HG03045 (cell line): ENCODE data around the gene MEGF11.
"Not testable (repeated sequence)": the region's sequence is repeated elsewhere in the genome, so short reads cannot be mapped to it uniquely, and the experiment has no call there.

Experiments used
- ATAC-seq: cut with Tn5 transposase; IDR thresholded peaks from one replicate; pipeline ENCODE4 v1.9.1; 2021; ENCODE audit warnings: mild to moderate bottlenecking, moderate library complexity; ENCODE audit not compliant: unreplicated experiment

MEGF11 gene

DNA sequence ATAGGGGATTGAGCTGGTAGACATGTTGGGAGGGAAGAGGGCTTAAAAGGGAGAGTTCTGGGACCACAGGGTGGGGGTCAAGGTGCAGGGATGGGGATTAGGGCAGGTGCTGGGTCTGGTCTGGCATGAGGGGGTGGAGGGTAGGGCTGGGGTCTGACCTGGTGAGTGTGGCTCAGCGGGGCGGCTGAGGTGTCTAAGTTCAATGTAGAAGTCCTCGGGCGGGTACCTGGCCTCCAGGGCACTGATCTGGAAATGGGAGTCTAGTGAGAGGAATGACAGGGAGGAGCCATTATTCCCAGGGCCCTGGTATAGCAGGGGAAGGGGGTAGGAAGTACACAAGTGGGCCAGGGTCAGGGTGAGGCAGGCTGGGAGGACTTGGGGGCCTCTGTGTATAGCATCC is 344.7 kb downstream of the MEGF11 start:
- no peak for ATAC-seq

- ATAC-seq: no peak
Measured at GRCh38 chr15:65907661-65908060, 345.9 kb downstream of the MEGF11 start.

DNA sequence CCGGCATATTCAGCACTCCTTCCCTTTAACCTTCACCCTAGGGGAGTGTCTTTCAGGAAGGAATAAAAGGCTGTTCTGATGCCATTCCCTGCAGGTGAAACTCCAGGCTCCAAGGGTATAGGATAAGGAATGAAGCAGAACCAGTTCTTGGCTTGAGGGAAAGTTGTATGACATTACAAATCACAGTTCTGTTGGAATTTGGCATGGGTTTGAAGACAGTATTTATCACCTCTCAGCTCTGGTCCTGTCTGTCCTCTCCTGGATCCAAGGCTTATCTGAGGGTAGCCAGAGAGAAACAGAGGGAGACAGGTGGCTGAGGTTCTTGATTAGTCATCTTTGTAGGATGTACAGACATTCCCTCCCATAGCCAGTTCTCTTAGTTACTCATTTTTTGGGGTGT is 347.2 kb downstream of the MEGF11 start:
- no peak for ATAC-seq

DNA sequence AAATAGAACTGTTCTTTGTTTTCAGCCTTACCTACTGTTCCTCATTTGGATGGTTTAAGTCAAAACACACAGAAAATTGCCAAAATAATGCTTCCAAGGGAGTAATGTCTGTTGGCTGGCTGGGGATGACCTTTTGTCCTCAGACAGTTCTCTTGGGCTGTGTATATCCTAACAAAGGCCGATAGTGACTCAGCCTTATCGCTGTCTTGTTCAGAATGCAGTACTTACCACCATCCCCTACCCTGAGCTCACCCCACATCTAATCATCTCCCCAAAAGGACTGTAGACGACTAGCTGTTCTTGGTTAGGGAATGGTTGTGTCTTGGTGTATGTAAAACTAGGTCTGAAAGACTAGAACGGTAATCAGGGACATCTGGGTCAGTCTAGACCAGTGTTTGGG is 349.2 kb downstream of the MEGF11 start:
- ATAC-seq: no peak

DNA sequence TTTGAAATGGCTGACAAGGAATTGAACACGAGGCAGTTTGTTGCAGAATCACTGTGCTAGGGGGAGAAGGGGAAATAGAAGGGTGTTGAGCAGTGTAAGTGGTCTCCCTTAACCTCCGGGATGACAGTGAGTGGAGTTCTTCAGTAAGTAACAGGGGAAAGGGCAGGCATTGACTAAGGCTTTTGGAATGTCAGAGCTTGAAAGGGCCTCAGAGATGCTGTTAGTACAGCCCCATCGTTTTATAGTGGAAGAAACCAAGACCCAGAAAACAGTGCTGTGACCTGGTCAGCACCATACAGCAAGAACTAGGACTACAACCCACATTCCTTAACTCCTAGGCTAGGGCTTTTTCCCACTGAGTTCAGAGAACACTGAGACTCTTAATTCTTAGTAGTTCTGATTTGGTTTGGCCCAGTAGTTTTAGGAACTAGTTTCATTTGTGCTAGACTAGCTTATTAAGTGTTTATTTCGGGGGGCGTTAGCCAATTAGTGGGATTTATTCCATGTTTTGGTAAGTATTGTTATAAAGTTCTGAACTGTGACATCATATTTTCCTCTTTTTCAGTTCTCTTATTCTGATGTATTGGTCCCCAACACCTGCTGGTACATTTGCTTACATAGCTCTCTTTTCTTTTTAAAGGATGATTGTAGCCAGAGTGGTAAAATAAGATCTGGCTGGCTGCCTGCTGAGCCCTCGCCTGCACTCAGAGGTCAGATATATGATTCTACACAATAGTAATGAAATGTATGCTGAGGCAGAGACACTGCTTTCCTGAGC is 350.1 kb downstream of the MEGF11 start:
- ATAC-seq: no peak

DNA sequence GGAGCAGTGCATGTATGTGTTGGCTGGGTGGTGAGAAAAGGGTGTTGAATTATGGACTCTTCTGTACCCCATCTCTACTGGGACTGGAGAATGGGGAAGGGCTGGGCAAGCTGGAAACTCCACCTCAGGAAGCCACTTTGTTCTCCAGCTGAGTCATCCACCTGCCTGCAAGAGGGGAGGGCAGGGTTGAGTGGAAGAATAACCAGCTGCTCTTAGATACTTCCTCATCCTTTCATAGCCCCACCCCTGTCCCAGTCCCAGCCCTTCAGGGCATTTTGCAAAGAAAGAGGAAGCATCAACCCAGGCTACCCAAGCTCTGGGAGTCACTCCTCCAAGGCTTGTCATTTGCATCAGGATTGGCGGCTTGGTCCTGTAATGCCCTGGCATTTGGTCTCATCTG is 351.2 kb downstream of the MEGF11 start:
- peak; percentile 62 for ATAC-seq

- no peak for ATAC-seq
Measured at GRCh38 chr15:65901836-65902235, 351.7 kb downstream of the MEGF11 start.

DNA sequence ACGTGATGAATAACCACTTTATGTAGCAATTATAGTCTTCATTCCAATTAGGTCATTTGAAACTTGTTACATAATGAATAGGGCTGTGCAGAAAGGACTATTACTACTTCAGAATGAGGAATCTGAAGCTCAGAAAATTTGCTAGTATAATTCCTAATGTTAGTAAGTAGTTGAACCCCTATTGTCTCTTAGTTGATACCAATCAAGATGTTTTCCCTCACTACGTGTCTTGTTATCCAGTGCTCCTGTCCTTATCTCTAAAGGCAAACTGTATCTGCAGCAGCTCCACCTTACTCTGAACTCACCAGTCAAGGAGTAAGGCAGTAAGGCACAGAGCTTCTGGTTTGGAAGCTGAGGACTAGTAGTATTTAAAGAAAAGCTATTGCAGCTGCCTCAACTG is 352.2 kb downstream of the MEGF11 start:
- no peak for ATAC-seq

- no peak for ATAC-seq
Measured at GRCh38 chr15:65900488-65900887, 353.1 kb downstream of the MEGF11 start.

GRCh38 chr15:65896236-65896635 is 357.3 kb downstream of the MEGF11 start:
- ATAC-seq: no peak

DNA sequence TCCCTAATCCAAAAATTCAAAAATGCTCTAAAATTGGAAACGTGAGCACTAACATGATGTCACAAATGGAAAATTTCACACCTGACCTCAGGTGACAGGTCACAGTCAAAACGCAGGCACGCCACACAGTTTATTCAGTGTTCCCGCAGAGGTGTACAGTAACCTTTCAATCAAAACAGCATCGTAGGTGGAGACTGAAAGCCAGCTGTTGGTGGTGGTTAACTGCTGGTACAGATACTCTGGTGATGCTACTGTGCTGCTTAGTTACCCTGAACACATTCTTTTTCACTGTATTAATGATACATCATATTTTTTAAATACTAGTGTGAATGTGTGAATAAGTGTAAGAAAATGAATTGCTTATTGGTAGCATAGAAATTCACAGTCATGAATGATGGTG is 360.5 kb downstream of the MEGF11 start:
- no peak for ATAC-seq

DNA sequence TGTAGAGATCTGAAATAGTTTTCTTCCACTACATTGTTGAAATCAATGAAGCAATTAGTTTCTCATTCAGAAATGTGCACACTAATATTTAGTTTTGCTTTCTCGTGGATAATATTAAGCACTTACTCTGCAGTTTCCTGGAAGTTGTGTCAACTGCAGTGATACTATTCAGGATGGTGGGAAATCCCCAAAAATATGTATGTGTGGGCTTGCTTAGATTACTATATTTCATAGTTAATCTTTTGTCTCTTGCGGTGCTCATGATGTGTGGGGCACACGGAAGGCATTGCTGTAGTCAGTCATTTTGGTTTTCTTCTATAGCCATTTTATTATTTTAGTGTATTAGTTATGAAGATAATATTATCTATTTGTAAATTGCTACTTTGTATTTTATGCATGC is 364.6 kb downstream of the MEGF11 start:
- ATAC-seq: no peak

GRCh38 chr15:65887565-65887964 is 366.0 kb downstream of the MEGF11 start:
- no peak for ATAC-seq

GRCh38 chr15:65885668-65886218 is 367.8 kb downstream of the MEGF11 start:
- ATAC-seq: no peak

- no peak for ATAC-seq
Measured at GRCh38 chr15:65884511-65884910, 369.0 kb downstream of the MEGF11 start.

GRCh38 chr15:65883571-65883970 is 370.0 kb downstream of the MEGF11 start:
- no peak for ATAC-seq

DNA sequence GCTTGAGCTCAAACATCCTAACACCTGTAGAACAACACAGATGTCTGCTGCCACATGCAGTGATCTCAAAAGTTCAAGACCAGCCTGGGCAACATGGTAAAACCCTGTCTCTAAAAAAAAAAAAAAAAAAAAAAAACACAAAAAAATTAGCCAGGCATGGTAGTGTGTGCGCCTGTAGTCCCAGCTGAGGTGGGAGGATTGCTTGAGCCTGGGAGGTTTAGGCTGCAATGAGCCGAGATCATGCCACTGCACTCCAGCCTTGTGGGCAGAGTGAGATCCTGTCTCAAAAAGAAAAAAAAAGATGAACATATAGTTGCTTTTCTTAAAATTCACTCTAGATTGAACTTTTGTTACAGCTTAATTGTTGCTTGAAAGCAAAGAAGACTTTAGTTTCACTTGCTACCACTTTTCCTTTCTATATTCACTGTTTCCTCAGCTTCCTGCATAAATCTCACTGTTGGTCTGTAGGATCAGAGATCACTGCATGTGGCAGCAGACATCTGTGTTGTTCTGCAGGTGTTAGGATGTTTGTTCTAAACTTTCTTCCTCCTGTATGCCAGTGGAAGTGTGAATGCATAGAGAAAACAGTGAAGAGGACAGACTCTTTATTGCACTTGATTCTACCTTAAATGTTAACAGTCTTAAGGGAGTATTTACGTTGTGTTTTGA is 371.6 kb downstream of the MEGF11 start:
- ATAC-seq: no peak

DNA sequence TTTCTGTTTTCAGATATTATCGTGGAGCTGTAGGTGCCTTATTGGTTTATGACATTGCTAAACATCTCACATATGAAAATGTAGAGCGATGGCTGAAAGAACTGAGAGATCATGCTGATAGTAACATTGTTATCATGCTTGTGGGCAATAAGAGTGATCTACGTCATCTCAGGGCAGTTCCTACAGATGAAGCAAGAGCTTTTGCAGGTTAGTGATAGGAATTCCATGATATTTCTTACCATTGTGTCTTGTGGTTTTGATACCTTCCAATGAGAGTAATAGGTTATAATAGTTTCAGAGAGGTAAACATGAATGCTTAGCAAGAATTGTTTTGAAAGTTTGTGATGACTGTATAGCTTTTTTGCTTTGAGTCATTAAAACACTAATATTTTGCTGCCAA is 375.8 kb downstream of the MEGF11 start:
- no peak for ATAC-seq

- no peak for ATAC-seq
Measured at GRCh38 chr15:65875458-65875857, 378.1 kb downstream of the MEGF11 start.

GRCh38 chr15:65873256-65873655 is 380.3 kb downstream of the MEGF11 start:
- no peak for ATAC-seq

DNA sequence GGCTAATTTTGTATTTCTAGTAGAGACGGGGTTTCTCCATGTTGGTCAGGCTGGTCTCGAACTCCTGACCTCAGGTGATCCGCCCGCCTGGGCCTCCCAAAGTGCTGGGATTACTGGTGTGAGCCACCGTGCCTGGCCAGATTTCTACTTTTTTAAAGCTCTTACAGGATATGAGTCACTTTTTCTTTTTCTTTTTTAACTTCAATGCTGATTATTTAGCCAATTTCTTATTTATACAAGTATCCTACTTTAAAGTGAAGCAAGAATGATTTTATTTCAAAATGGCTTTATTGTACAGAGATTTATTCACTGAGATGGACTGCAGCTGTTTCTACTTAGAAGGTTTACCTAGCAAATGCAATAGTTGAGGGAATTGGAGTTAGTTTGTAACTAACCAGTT is 381.0 kb downstream of the MEGF11 start:
- ATAC-seq: not testable (repeated sequence)

GRCh38 chr15:65871886-65872285 is 381.7 kb downstream of the MEGF11 start:
- not testable (repeated sequence) for ATAC-seq
